Endothelial cell of umbilical vein (primary cell): ENCODE results near the gene TENT4B. TPM values are rescaled to one million over a fixed set of nuclear protein-coding genes. Genes with fewer than 3 reads are reported as not detected.

ENCODE experiments used
- BruUV-seq: library from RNA; stranded (reverse); fragments of 400-500 nt; replicated peaks from 2 replicates; lab custom pipeline; 2021; lab: Mats Ljungman, UMichigan
- CTCF ChIA-PET: fragments of 300-600, 350-600 bp; sonication (Branson Sonifier 250); formaldehyde crosslinking; loops from one replicate; lab custom pipeline; 2021; ENCODE audit warnings: antibody characterized with exemption, inconsistent platforms; lab: Charles Lee
- POLR2A ChIA-PET: fragments of 300-600, 350-600 bp; sonication (Branson Sonifier 250); formaldehyde crosslinking; loops from one replicate; lab custom pipeline; 2021; ENCODE audit warnings: antibody characterized with exemption, inconsistent platforms; lab: Charles Lee
- DNase-seq: peaks from one replicate; pipeline ENCODE4 v3.0.0-alpha.2; 2011; ENCODE audit warnings: low read depth, low spot score
- FAIRE-seq: peaks from 2 replicates; lab custom pipeline; 2011; peaks lifted over from hg19 to GRCh38; lab: Jason Lieb, UNC
- H2AFZ ChIP-seq: 2 replicates; pipeline ENCODE4 v1.6.0; 2012; ENCODE audit warnings: low read depth, low read length, control low read depth, inconsistent platforms
- H3K27ac ChIP-seq: 2 replicates; pipeline ENCODE4 v1.5.1; 2011; ENCODE audit warnings: low read depth, mild to moderate bottlenecking, control low read depth, low read length, moderate library complexity; ENCODE audit not compliant: insufficient read depth
- H3K27me3 ChIP-seq, 2 experiments: 2 replicates each; pipeline versions ENCODE4 v1.6.0 to v1.6.1; 2011; ENCODE audit warnings: low read length in 2 of 2, mixed read lengths in 1 of 2; ENCODE audit not compliant: control insufficient read depth in 2 of 2, insufficient read depth in 2 of 2
- H3K36me3 ChIP-seq, 2 experiments: 2 replicates in 1 of 2; 3 replicates in 1 of 2; pipeline ENCODE4 v1.5.1; 2011; ENCODE audit warnings: low read length in 2 of 2, mild to moderate bottlenecking in 1 of 2, moderate library complexity in 1 of 2; ENCODE audit not compliant: control insufficient read depth in 2 of 2, insufficient read depth in 2 of 2; ENCODE audit errors: extremely low read depth in 1 of 2
- H3K4me1 ChIP-seq: 3 replicates; pipeline ENCODE4 v1.5.1; 2011; ENCODE audit warnings: mild to moderate bottlenecking, low read length; ENCODE audit not compliant: control insufficient read depth, insufficient read depth; ENCODE audit errors: extremely low read depth
- H3K4me2 ChIP-seq: 2 replicates; pipeline ENCODE4 v1.6.1; 2011; ENCODE audit warnings: low read length, control low read depth, mixed read lengths; ENCODE audit not compliant: insufficient read depth
- H3K4me3 ChIP-seq, 3 experiments: fragments of 200-600 bp in 1 of 3; sonication (generic), shearing (Covaris generic) in 1 of 3; replicated peaks in 1 of 3; 2 replicates each; pipeline ENCODE4 v1.5.1; 2011 to 2016; ENCODE audit warnings: control low read depth in 3 of 3, low read length in 3 of 3, mild to moderate bottlenecking in 2 of 3, inconsistent platforms in 1 of 3, low read depth in 1 of 3, moderate library complexity in 1 of 3; ENCODE audit not compliant: insufficient read depth in 1 of 3
- H3K79me2 ChIP-seq: 2 replicates; pipeline ENCODE4 v1.6.0; 2012; ENCODE audit warnings: low read length, inconsistent platforms; ENCODE audit not compliant: control insufficient read depth, insufficient read depth
- H3K9ac ChIP-seq: replicated peaks from 2 replicates; pipeline ENCODE3; 2011; ENCODE audit warnings: low read length, control low read depth; ENCODE audit not compliant: insufficient read depth; ENCODE audit errors: extremely low read depth
- H3K9me1 ChIP-seq: replicated peaks from 3 replicates; pipeline ENCODE4 v1.6.0; 2011; ENCODE audit warnings: mild to moderate bottlenecking, low read length; ENCODE audit not compliant: control insufficient read depth, insufficient read depth; ENCODE audit errors: extremely low read depth
- H3K9me3 ChIP-seq: replicated peaks from 2 replicates; pipeline ENCODE4 v1.5.1; 2012; ENCODE audit warnings: low read length, inconsistent platforms; ENCODE audit not compliant: control insufficient read depth, insufficient read depth
- H4K20me1 ChIP-seq: replicated peaks from 2 replicates; pipeline ENCODE3; 2011; ENCODE audit warnings: mild to moderate bottlenecking, low read length; ENCODE audit not compliant: control insufficient read depth, insufficient read depth; ENCODE audit errors: extremely low read depth
- CTCF ChIP-seq, 2 donors: IDR thresholded peaks; 1 replicate in 1 of 2; 2 replicates in 1 of 2; pipeline ENCODE4 v1.5.1; 2011; ENCODE audit warnings: low read length in 2 of 2, mild to moderate bottlenecking in 2 of 2, moderate library complexity in 2 of 2, control low read depth in 1 of 2, inconsistent platforms in 1 of 2, low read depth in 1 of 2; ENCODE audit not compliant: insufficient read depth in 1 of 2; ENCODE audit errors: extremely low read depth in 1 of 2
- EZH2 ChIP-seq: IDR thresholded peaks from 2 replicates; pipeline ENCODE4 v1.6.1; 2012; ENCODE audit warnings: borderline replicate concordance, low read depth, mild to moderate bottlenecking, moderate library complexity, low read length, inconsistent platforms; ENCODE audit not compliant: severe bottlenecking
- FOS ChIP-seq: IDR thresholded peaks from 2 replicates; pipeline ENCODE4 v1.6.1; 2011; ENCODE audit warnings: mild to moderate bottlenecking, low read length, moderate library complexity, borderline replicate concordance; ENCODE audit not compliant: insufficient read depth
- GATA2 ChIP-seq: IDR thresholded peaks from 2 replicates; pipeline ENCODE4 v1.7.0; 2011; ENCODE audit warnings: low read depth, mild to moderate bottlenecking, moderate library complexity, mixed read lengths, low read length; ENCODE audit not compliant: insufficient read length, insufficient read depth
- JUN ChIP-seq: IDR thresholded peaks from 2 replicates; pipeline ENCODE4 v1.6.1; 2011; ENCODE audit warnings: borderline replicate concordance, low read depth; ENCODE audit not compliant: insufficient read length, insufficient read depth
- MYC ChIP-seq: IDR thresholded peaks from one replicate; pipeline ENCODE4 v1.6.1; 2011; ENCODE audit warnings: mild to moderate bottlenecking, low read depth, low read length
- POLR2A ChIP-seq: IDR thresholded peaks from 2 replicates; pipeline ENCODE4 v1.6.1; 2012; ENCODE audit warnings: low read depth, mild to moderate bottlenecking, control low read depth, low read length
- POLR2AphosphoS5 ChIP-seq: IDR thresholded peaks from 2 replicates; pipeline ENCODE4 v1.6.1; 2012; ENCODE audit warnings: low read depth, mild to moderate bottlenecking, control low read depth, low read length, moderate library complexity; ENCODE audit not compliant: insufficient read depth
- dilution Hi-C: fragments of 300-500 bp; cut with MboI; formaldehyde crosslinking; loops from one replicate; pipeline ENCODE4 v1.15.0; 2019; ENCODE audit warnings: low sequenced_read_pairs; ENCODE audit not compliant: extremely low pct_ligation_motif_present
- intact Hi-C: fragments of 100-400 bp; cut with micrococcal nuclease; formaldehyde crosslinking; loops from one replicate; pipeline ENCODE4 v1.10.0; 2022
- polyA plus RNA-seq, 4 experiments: library from polyadenylated mRNA; depleted of rRNA in 3 of 4; stranded (reverse) in 3 of 4; unstranded in 1 of 4; fragments of >200 nt; gene quantifications; 2 replicates each; pipeline versions ENCODE4 v1.2.1 to v1.2.3, GENCODE V29; 2011 to 2012; ENCODE audit warnings: missing spikeins in 1 of 4
- total RNA-seq: library from RNA; stranded (reverse); gene quantifications from 2 replicates; pipeline ENCODE4 v1.2.3, GENCODE V29; 2021
- TF ChIP-seq, protein P1 (sequence below): IDR thresholded peaks from 2 replicates; pipeline ENCODE4 v1.6.1; 2011; ENCODE audit not compliant: insufficient read depth, insufficient read length

Gene TENT4B
- total and polyA plus RNA-seq, 2 donors (not counting 3 experiments of a cell fraction or from before 2014, with no cell fraction given) = 4.2 to 13.1 TPM

DNA sequence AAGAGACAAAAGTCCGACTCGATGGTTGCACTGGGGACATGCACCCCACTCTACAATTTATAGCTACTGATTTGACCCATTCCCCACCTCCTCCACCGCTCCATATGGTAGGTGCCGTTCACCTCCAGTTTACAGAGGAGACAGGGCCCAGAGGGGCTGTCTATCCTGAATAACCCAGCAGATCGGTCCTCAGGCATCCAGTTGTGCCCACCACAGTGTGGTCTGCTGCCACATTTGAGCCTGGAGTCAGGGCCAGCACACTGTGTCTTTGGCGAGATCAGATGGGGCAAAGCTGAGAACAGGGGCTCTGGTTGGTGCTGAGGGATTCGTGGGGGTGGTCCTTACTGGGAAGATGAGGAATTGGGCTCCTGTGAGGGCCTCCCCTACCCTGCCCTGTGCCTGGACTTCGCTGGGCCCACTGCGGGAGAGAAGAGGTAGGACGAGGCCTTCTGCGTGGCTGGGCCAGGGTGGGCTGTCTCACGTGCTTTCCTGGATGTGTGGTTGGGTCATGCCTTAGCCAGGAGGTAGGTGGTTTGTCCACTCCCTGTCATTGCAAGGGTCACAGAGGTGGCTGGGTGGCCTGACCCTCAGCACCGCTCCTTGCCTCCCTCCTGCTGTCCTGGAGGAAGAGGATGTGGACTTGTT is 116.1 kb downstream of the TENT4B start:
- H3K9me1 ChIP-seq = no peaks in the 10 kb centered on the region
- H3K9me3 ChIP-seq = no peaks in the 10 kb centered on the region
- no peaks in the 10 kb centered on the region for H3K27me3 ChIP-seq
- H3K4me3 ChIP-seq = no peak overlapping the region
- intact Hi-C loops = loop anchor here (5.0 kb wide), 1 partner anchor 98 kb away; the partner anchor contains the start of gene BRD7
- BruUV-seq = no TSS peak
- no peak overlapping the region for H3K27ac ChIP-seq
- no peaks in the 10 kb centered on the region for H3K36me3 ChIP-seq
- DNase-seq (no peak), FAIRE-seq (no peak)
- TF ChIP-seq FOS (no peak), GATA2 (no peak), JUN (no peak), POLR2AphosphoS5 (no peak), EZH2 (no peak), CTCF (IDR thresholded peaks at IDR 0.05; ENCODE audit: extremely low read depth in 1 of 2, insufficient read depth in 1 of 2, low read depth in 1 of 2, low read length in 2 of 2) (no peak), POLR2A (no peak), MYC (no peak)
- TF ChIP-seq, protein P1, sequence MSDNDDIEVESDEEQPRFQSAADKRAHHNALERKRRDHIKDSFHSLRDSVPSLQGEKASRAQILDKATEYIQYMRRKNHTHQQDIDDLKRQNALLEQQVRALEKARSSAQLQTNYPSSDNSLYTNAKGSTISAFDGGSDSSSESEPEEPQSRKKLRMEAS = no peak
- H3K9ac ChIP-seq = no peak overlapping the region
- H3K4me1 ChIP-seq = peaks cover 14% of the 10 kb centered on the region
- H3K4me2 ChIP-seq = no peak overlapping the region
- ChIA-PET CTCF (interaction anchor here (0.6 to 1.0 kb wide), 3 partner anchors 10 to 100 kb away, joined by 3 to 4 read pairs (median 3); partner anchors contain the start of gene BRD7), POLR2A (no interaction called here)
- dilution Hi-C loops = no loop called here
- no peaks in the 10 kb centered on the region for H4K20me1 ChIP-seq
- H3K79me2 ChIP-seq = no peaks in the 10 kb centered on the region
- no peak overlapping the region for H2AFZ ChIP-seq
